Fibroblast of lung (primary cell): ENCODE results near the gene GLCCI1. TPM values are rescaled to one million over a fixed set of nuclear protein-coding genes. Genes with fewer than 3 reads are reported as not detected.

Source experiments
- DNase-seq, 2 donors: peaks; one replicate each; pipeline versions ENCODE4 v3.0.0 to v3.0.0-alpha.2; 2010; ENCODE audit warnings: low read depth in 2 of 2
- H2AFZ ChIP-seq: 2 replicates; pipeline ENCODE4 v1.5.1; 2012; ENCODE audit warnings: low read length, control low read depth, inconsistent platforms
- H3K27ac ChIP-seq: 2 replicates; pipeline ENCODE4 v1.5.1; 2011; ENCODE audit warnings: low read length, control low read depth; ENCODE audit not compliant: insufficient read depth
- H3K27me3 ChIP-seq: 2 replicates; pipeline ENCODE4 v1.5.1; 2011; ENCODE audit warnings: mild to moderate bottlenecking, low read length; ENCODE audit not compliant: control insufficient read depth, insufficient read depth
- H3K36me3 ChIP-seq: 2 replicates; pipeline ENCODE4 v1.5.1; 2011; ENCODE audit warnings: low read length; ENCODE audit not compliant: control insufficient read depth, insufficient read depth
- H3K4me1 ChIP-seq: 2 replicates; pipeline ENCODE4 v1.5.1; 2011; ENCODE audit warnings: low read length; ENCODE audit not compliant: control insufficient read depth, insufficient read depth; ENCODE audit errors: extremely low read depth
- H3K4me2 ChIP-seq: 2 replicates; pipeline ENCODE4 v1.5.1; 2011; ENCODE audit warnings: low read length, control low read depth; ENCODE audit not compliant: insufficient read depth; ENCODE audit errors: extremely low read depth
- H3K4me3 ChIP-seq, 4 experiments: fragments of 200-600 bp in 1 of 4; sonication (generic) in 1 of 4; replicated peaks in 1 of 4; 2 replicates each; pipeline ENCODE4 v1.5.1; 2011 to 2016; ENCODE audit warnings: low read length in 4 of 4, low read depth in 3 of 4, mild to moderate bottlenecking in 3 of 4, control low read depth in 2 of 4, inconsistent platforms in 1 of 4, mixed read lengths in 1 of 4; ENCODE audit not compliant: insufficient read depth in 1 of 4; ENCODE audit errors: control extremely low read depth in 1 of 4
- H3K79me2 ChIP-seq: 2 replicates; pipeline ENCODE4 v1.5.1; 2012; ENCODE audit warnings: mild to moderate bottlenecking, low read length, inconsistent platforms; ENCODE audit not compliant: control insufficient read depth, insufficient read depth
- H3K9ac ChIP-seq: 2 replicates; pipeline ENCODE4 v1.5.1; 2011; ENCODE audit warnings: mild to moderate bottlenecking, low read length, control low read depth; ENCODE audit not compliant: insufficient read depth
- H3K9me3 ChIP-seq: 2 replicates; pipeline ENCODE4 v1.5.1; 2012; ENCODE audit warnings: low read depth, low read length; ENCODE audit not compliant: control insufficient read depth, insufficient read depth
- H4K20me1 ChIP-seq: 2 replicates; pipeline ENCODE4 v1.5.1; 2011; ENCODE audit warnings: low read length; ENCODE audit not compliant: control insufficient read depth, insufficient read depth; ENCODE audit errors: extremely low read depth
- EZH2 ChIP-seq: IDR thresholded peaks from 2 replicates; pipeline ENCODE4 v1.5.1; 2012; ENCODE audit warnings: low read length, control low read depth, mild to moderate bottlenecking; ENCODE audit errors: missing control alignments
- polyA plus RNA-seq, 2 donors: library from polyadenylated mRNA; depleted of rRNA in 1 of 2; stranded (reverse) in 1 of 2; unstranded in 1 of 2; fragments of >200 nt; gene quantifications; 2 replicates each; pipeline ENCODE4 v1.2.1, GENCODE V29; 2011 to 2012; ENCODE audit warnings: missing spikeins in 1 of 2
- total RNA-seq: library from RNA; depleted of rRNA; stranded (reverse); fragments of >200 nt; gene quantifications from 2 replicates; pipeline ENCODE4 v1.2.1, GENCODE V29; 2014
- TF ChIP-seq, protein P1 (sequence below), 2 donors: IDR thresholded peaks in 1 of 2; conservative IDR thresholded peaks in 1 of 2; 1 replicate in 1 of 2; 2 replicates in 1 of 2; pipeline ENCODE4 v1.5.1; 2011 to 2012; ENCODE audit warnings: low read length in 2 of 2, control low read depth in 1 of 2, inconsistent platforms in 1 of 2, low read depth in 1 of 2, mild to moderate bottlenecking in 1 of 2

Gene GLCCI1
- total and polyA plus RNA-seq, 2 donors (not counting 1 experiment from before 2014, with no cell fraction given) = 4.4 to 8.3 TPM

DNA sequence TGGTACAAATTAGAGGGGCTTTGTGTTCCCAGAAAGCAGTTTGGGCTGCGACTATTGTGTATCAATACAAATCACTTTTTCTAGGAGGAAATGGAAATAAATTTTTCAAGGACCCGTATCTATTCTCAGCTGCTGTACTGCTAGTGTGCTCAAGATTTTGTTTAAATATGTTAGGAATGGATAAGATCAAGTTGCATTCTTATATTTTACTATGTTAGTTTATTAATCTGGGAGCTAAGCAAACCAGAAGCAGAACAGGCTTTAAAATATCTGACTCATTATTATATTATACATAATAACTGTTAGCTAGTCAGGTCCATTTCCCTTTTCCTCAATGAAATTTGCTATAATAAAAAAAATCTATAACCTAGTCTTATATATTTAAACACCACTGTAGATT is 11.1 kb upstream of the GLCCI1 start:
- no peak overlapping the region for H3K27ac ChIP-seq
- no peaks in the 10 kb centered on the region for H3K36me3 ChIP-seq
- no peak for DNase-seq
- TF ChIP-seq, protein P1, sequence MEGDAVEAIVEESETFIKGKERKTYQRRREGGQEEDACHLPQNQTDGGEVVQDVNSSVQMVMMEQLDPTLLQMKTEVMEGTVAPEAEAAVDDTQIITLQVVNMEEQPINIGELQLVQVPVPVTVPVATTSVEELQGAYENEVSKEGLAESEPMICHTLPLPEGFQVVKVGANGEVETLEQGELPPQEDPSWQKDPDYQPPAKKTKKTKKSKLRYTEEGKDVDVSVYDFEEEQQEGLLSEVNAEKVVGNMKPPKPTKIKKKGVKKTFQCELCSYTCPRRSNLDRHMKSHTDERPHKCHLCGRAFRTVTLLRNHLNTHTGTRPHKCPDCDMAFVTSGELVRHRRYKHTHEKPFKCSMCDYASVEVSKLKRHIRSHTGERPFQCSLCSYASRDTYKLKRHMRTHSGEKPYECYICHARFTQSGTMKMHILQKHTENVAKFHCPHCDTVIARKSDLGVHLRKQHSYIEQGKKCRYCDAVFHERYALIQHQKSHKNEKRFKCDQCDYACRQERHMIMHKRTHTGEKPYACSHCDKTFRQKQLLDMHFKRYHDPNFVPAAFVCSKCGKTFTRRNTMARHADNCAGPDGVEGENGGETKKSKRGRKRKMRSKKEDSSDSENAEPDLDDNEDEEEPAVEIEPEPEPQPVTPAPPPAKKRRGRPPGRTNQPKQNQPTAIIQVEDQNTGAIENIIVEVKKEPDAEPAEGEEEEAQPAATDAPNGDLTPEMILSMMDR (conservative IDR thresholded peaks at IDR 0.05 in 1 of 2, IDR thresholded peaks at IDR 0.05 in 1 of 2; ENCODE audit: low read depth in 1 of 2, low read length in 2 of 2) = no peak
- TF ChIP-seq EZH2 = no peak
- H3K79me2 ChIP-seq = no peaks in the 10 kb centered on the region
- H3K4me3 ChIP-seq = no peak overlapping the region
- no peak overlapping the region for H3K4me2 ChIP-seq
- peaks cover 2% of the 10 kb centered on the region for H3K4me1 ChIP-seq
- H3K9ac ChIP-seq = no peak overlapping the region
- no peaks in the 10 kb centered on the region for H3K9me3 ChIP-seq
- no peaks in the 10 kb centered on the region for H4K20me1 ChIP-seq
- no peak overlapping the region for H2AFZ ChIP-seq
- H3K27me3 ChIP-seq = no peaks in the 10 kb centered on the region

DNA sequence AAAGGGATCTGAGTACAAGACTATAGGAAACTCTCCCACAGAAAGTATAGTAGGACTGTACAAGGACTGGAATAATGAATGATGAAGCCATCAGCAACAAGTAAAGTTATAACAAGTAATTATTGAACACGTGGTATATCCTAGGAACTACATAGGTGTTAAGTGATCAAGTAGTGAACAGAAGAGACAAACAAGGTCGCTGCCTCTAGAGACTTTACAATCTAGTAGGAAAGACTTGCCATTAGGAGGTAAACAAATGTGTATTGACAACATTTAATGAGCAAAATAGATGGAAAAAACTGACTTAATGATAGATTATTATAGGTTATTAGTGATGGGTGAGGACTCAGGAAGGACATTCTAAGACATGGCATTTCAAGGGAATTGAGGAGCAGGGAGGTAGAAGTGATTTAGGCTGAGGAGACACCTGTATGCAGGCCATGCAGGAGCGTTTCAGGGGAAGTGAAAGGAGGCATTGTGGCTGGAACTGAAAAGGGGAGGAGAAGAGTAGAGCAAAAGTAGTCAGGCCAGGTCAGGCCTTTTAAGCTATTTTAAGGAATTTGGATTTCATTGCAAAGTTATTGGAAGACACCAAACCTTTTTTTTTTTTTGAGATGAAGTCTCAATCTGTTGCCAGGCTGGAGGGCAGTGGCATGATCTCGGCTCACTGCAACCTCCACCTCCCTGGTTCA is 8.5 kb upstream of the GLCCI1 start:
- Histone ChIP-seq H3K27me3 (no peaks in the 10 kb centered on the region), H3K36me3 (no peaks in the 10 kb centered on the region), H3K9ac (no peak overlapping the region), H4K20me1 (no peaks in the 10 kb centered on the region), H3K4me2 (no peak overlapping the region), H3K79me2 (no peaks in the 10 kb centered on the region), H3K4me1 (peaks cover 2% of the 10 kb centered on the region), H3K4me3 (no peak overlapping the region), H3K27ac (no peak overlapping the region), H2AFZ (no peak overlapping the region), H3K9me3 (no peaks in the 10 kb centered on the region)
- TF ChIP-seq EZH2 = no peak
- TF ChIP-seq, protein P1 (conservative IDR thresholded peaks at IDR 0.05 in 1 of 2, IDR thresholded peaks at IDR 0.05 in 1 of 2; ENCODE audit: low read depth in 1 of 2, low read length in 2 of 2) = no peak
- no peak for DNase-seq

DNA sequence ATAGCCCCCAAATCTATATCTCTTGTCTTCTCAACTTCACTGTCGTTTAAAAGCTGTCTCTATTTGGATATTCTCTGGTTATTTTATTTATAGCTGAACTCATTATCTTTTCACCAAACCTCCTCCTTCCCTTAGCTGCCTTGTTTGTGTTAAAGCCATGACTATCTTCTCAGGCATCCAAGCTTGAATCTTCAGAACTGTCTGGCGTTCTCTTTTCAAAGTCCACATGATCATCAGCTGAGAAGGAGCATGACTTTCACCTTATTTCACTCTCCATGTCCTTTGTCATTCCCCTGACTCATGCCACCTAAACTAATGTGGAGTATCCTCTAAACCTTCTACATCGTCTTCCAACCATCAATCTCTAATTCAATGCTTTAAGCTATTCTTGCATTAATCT is 5.7 kb upstream of the GLCCI1 start:
- Histone ChIP-seq H3K36me3 (no peaks in the 10 kb centered on the region), H3K4me2 (no peak overlapping the region), H3K27me3 (no peaks in the 10 kb centered on the region), H3K4me3 (no peak overlapping the region), H3K9ac (no peak overlapping the region), H3K27ac (no peak overlapping the region), H3K79me2 (no peaks in the 10 kb centered on the region), H2AFZ (no peak overlapping the region), H4K20me1 (no peaks in the 10 kb centered on the region), H3K4me1 (no peaks in the 10 kb centered on the region), H3K9me3 (no peaks in the 10 kb centered on the region)
- TF ChIP-seq, protein P1 (conservative IDR thresholded peaks at IDR 0.05 in 1 of 2, IDR thresholded peaks at IDR 0.05 in 1 of 2; ENCODE audit: low read depth in 1 of 2, low read length in 2 of 2) = no peak
- no peak for TF ChIP-seq EZH2
- peak in 1 of 2 donors; percentile 58 for DNase-seq
